Measurements from ENCODE around the gene PROM2.

The PROM2 gene

DNA sequence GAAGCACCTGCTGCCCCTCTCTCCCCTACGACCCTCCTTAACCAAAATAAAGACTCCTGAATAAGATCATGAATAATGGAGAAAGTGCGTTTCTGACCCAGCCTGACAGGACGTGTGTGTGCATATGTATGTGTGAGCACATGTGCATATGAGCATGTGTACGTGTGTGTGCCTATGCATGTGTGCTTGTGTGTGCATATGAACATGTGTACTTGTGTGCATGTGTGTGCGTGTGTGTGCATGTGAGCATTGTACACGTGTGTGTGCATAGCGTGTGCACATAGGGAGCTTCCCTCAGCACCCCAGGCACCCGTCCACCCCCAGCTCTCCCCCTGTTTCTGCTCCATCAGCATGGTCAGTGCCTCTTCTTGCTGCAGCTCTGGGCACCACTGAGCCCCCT is 33.6 kb downstream of the PROM2 start:
- no peak for DNase-seq (ENCODE audit: low spot score)

GRCh38 chr2:95308426-95308990 is 34.3 kb downstream of the PROM2 start:
- no peak for DNase-seq (ENCODE audit: low spot score)

- no peak for DNase-seq (ENCODE audit: low spot score)
Measured at GRCh38 chr2:95309599-95309998, 35.4 kb downstream of the PROM2 start.

DNA sequence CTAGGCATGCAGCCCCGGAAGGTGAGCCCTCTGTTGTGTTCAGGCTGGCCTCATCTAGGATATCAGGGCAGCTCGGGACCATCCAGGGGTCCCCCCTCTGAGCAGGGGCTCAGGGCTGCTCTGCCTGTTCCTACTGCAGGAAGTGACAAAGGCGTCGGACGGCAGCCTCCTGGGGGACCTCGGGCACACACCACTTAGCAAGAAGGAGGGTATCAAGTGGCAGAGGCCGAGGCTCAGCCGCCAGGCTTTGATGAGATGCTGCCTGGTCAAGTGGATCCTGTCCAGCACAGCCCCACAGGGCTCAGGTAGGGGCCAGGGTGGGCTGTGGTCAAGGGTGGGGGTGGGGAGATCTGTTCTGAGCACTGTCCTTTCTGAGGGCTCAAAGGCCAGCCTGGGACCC is 36.0 kb downstream of the PROM2 start:
- DNase-seq (ENCODE audit: low spot score) = no peak

DNA sequence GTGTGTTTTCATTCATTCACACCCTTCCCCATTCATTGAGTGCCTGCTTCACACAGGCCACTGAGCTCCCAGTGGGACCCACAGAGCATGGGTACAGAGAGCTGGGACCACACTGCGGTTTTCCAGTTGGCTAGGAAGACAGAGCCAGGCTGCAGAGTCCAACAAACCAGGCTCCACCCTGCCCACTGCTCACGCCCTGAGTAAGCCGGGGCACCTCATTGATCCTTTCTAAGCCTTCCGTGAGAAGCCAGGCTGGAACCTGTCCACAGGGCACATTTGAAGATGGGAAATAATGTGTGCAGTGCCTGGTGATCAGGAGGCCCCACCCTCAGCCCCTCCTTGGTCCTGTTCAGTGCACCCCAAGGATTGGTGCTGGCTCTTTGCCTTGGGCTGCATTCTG is 36.4 kb downstream of the PROM2 start:
- no peak for DNase-seq (ENCODE audit: low spot score)

GRCh38 chr2:95311815-95312542 is 37.7 kb downstream of the PROM2 start:
- DNase-seq (ENCODE audit: low spot score) = no peak

DNA sequence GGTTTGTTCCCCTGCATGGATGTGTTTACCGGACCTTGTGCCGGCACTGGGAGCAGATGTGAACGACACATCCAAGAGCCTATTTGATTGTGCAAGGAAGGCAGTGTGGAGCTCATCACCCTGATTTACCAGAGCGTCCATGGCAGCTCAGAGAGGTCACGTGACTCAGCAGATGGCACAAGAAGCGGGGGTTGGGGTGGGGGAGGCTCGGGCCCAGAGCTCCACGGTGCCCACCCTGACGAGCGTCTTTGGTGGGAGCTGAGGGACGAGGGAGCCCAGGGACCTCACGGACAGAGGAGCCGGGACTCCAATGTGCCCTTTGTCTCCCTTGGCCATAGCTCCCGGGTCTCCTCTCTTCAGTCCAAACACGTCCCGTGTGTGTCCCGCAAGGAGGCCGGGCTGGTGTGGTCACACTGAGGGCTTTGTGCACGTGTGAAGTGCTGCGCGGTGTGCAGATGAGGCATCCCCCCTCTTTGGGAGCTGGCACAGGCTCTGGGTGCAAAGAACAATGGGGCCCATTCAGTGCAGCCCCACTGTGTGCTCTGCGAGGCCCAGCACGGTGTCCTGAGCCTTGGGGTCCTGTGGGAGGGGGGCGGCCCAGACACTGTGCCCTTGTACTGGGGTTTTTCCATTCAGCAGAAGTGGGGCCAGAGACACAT is 38.4 kb downstream of the PROM2 start:
- DNase-seq (ENCODE audit: low spot score) = no peak

DNA sequence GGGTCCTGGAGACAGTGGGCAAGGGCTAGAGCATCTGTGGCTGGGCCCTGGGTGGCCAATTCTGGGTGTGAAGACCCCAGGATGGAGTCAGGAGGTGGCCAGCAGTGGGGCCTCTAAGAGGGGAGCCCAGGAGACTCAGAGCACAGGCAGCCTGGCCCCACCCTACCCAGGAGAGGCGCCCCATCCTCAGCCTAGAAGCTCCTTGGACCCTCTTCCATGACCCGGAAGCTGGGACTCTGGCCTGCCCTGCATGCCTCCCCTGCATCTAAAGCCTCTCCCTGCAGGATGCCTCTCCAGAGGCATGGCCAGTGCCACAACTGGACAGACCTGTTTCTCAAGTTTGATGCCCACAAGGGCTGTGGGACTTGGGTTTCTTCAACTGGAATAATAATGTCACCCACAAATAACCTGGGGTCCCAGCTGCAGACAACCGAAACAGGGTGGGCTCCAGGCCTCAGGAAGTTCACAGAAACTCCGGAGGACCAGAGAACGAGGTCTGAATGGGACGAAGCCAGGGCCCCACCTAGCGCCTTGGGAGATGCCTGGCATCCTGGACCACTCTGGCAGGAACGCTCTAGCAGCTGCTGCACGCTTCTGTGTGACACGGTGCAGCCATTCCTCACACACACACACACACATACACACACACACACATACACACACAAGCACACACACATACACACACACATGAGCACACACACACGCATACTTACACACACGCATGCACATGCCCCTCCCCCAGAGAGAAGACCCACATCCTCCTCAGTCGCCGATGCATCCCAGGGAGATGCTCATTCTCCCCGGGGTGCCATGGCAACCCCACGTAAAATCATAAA is 39.3 kb downstream of the PROM2 start:
- no peak for DNase-seq (ENCODE audit: low spot score)

DNA sequence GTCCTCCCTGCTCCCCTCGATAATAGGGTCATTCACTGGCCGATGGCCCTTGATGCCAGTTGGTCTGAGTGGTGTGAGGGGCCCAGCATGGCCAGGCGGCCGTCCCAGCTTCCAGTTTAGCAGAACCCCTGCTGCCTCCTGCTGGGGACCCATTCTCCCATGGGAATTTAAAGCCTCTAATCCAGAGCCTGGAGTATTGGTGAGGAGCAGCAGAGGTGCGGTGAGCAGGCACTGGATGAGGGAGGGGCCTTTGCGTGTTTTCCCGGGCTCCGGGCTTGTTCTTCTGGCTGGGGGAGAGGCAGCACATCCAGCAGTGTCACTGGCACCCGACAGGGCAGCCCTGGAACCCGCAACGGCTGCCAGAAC is 40.3 kb downstream of the PROM2 start:
- no peak for DNase-seq (ENCODE audit: low spot score)

GRCh38 chr2:95314964-95315611 is 40.8 kb downstream of the PROM2 start:
- no peak for DNase-seq (ENCODE audit: low spot score)

- DNase-seq (ENCODE audit: low spot score) = no peak
Measured at GRCh38 chr2:95315801-95316411, 41.7 kb downstream of the PROM2 start.

DNA sequence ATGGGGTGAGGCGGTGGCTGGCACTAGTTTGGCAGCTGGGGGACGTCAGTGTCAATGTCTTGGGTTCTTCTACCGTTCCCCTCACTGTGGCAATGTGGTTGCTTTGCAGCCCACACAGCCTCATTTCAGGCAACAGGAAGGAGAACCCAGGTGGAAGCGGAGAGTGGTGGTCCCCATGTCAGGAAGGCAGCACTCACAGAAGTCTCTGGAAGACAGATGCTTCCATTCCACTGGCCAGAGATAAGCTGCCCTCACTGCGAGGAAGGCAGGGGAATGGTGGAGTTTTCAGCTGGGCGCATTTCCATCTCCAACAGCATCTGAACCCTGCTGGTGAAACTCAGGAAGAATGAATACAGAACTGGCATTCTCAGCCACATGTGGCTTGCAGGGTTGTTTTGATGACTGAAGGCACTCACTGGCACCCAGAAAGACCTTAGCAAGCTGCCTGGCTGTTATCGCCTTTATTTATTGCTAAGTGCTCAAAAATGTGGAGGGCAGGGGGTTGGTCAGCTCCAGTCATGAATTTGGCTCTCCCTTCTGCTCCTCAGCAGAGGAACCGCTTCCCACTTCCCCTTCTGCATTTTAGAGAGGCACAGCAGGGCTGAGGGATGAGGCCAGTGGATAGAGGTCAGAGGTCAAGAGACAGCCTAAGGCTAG is 42.3 kb downstream of the PROM2 start:
- no peak for DNase-seq (ENCODE audit: low spot score)

DNA sequence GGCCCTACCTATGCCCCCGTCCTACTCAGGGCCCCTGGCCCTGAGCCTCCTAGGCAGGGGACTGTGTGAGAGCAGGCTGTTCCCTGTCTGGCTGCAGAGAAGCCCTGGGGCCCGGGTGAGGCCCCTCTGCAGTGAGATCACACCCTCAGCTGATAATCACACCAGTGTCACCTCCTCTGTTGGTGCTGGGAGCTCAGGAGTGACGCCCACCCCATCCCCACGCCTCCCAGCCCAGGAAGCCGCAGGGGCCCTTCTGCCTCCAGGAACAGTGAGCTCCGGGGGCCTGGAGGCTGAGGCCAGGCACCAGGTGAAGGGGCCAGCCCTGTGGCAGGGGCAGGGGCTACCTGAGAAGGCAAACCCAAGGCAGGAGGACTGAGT is 42.9 kb downstream of the PROM2 start:
- no peak for DNase-seq (ENCODE audit: low spot score)

- DNase-seq (ENCODE audit: low spot score) = no peak
Measured at GRCh38 chr2:95317665-95318425, 43.6 kb downstream of the PROM2 start.

DNA sequence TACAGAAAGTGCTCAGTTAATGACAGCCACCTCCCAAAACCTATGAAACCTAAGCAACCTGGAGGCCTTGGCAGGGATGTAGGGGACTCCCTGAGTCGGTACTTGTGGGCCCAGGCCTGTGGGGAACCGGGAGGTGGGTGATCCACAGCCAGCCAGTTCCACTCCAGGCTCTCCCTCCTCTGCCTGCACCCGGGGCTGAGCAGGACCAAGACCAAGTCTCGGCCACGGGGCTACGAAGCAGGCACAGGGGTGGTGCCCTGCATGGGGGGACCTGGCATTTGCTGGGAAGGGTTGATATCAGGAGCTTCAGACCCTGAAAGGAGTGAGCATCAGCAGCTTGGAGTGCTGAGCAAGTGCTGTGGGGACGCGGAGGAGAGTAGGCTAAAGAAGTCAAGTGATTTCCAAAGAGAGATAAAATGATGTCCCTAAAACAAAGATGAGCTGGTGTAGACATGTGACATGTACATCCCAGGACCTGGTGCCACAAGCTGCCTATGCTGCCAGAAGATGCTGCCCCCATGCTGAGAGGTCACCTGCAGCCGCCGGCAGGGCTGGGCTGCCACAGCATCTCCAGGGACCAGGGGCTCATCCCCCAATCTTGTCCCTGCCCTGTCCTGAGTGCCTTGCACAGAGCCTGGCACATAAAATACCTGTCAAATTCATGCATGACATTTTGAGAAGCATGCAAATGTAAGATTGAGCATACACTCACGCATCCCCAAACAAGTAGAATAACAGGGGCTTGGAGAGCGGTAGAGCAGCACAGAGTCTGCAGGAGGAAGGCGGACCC is 44.4 kb downstream of the PROM2 start:
- DNase-seq (ENCODE audit: low spot score) = no peak

- DNase-seq (ENCODE audit: low spot score) = no peak
Measured at GRCh38 chr2:95319481-95320343, 45.5 kb downstream of the PROM2 start.

GRCh38 chr2:95320344-95320712 is 46.1 kb downstream of the PROM2 start:
- no peak for DNase-seq (ENCODE audit: low spot score)

DNA sequence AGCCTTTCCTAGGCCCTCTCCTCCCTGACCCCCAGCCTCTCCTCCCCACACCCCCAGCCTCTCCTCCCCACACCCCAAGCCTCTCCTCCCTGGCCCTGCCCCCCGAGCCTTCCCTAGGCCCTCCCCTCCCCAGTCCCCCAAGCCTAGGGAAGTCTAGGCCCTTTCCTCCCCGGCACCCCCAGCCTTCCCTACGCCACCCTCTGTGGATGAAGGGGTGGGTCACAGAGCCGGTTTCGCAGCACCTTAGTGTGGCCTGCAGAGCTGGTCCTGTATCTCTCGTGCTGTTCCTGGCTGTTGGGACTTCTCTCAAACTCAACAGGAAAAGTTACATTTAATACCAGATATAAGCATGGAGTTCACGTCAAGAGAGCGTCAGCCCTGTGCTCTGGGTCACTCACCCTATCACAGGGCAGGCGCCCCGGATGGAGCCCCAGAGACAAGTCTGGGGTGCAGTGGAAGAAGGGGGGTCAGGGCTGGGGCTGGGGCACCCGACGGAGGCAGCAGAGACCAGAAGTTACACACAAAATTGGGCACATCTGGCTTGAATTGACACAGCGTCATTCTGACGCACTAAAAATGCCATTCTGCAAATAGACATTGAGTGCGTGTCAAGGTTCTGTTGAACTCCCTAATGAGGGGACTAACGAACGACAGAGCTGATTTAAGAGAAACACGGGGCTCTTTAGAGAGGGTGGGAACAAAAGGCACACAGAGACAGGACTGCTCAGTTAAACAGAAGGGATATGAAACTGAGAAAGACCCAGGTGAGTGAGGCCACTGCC is 46.9 kb downstream of the PROM2 start:
- no peak for DNase-seq (ENCODE audit: low spot score)

Data from hematopoietic multipotent progenitor cell treated with erythropoietin and hydrocortisone succinate and interleukin-3 and kit ligand, for 17 days (in vitro differentiated cells).